Right lobe of liver (tissue), 4 donors: ENCODE measurements around the gene UBE2S.

Experiments
- POLR2A ChIP-seq: fragments of 450-650 bp; IDR thresholded peaks from one replicate; pipeline ENCODE4 v1.6.1; 2017; ENCODE audit warnings: antibody characterized with exemption, mild to moderate bottlenecking
- TF ChIP-seq, protein P1 (sequence below), 4 donors: fragments of 200-600 bp in 3 of 4; fragments of 450-650 bp in 1 of 4; IDR thresholded peaks; one replicate each; pipeline versions ENCODE4 v1.5.1 to v1.8.0; 2016 to 2022; ENCODE audit warnings: antibody characterized with exemption in 4 of 4, mild to moderate bottlenecking in 2 of 4
- donor health status: DM: no; HTN: no; CAD: no.
- donor health status: DM: no; HTN: no; CAD: no.
- donor health status: DM: no; HTN: yes; CAD: no.

DNA sequence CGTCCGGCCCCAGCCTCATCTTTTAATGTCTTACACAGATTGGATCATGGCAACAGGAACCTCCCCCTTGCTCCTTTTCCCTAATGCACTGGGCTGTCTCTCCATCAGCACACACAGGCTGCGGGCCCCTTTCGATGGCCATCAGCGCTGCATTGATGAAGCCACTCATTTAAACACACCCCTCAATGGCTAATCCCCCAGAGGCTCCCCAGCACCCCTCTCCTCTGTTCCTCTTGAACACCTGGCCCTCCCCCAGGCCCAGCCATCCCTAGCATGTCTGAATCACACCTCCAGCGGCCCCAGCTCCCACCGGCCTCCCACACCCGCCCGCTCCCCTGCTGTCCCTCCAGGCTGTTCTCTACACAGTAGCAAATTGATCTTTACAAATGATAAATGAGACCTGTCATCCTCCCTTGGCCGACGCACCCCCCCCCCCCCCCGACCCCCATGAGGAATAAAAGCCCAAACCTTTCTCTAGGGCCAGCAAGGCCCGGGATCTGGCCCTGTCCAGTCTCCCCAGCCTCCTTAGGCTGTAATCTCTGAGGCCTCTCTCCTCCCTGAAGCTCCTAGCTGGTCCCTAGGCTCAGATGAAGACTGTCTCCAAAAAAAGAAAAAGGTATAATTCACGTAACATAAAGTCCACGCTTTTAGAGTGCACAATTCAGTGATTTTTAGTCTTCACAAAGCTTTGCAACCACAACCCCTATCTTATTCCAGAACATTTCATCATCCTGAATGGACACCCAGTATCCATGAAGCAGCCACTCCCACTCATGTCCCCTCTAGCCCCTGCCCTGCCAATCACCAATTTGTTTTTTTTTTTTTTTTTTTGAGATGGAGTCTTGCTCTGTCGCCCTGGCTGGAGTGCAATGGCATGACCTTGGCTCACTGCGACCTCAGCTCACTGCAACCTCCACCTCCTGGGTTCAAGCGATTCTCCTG lies 14.5 kb downstream of the UBE2S start:
- TF ChIP-seq, protein P1, sequence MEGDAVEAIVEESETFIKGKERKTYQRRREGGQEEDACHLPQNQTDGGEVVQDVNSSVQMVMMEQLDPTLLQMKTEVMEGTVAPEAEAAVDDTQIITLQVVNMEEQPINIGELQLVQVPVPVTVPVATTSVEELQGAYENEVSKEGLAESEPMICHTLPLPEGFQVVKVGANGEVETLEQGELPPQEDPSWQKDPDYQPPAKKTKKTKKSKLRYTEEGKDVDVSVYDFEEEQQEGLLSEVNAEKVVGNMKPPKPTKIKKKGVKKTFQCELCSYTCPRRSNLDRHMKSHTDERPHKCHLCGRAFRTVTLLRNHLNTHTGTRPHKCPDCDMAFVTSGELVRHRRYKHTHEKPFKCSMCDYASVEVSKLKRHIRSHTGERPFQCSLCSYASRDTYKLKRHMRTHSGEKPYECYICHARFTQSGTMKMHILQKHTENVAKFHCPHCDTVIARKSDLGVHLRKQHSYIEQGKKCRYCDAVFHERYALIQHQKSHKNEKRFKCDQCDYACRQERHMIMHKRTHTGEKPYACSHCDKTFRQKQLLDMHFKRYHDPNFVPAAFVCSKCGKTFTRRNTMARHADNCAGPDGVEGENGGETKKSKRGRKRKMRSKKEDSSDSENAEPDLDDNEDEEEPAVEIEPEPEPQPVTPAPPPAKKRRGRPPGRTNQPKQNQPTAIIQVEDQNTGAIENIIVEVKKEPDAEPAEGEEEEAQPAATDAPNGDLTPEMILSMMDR (IDR thresholded peaks at IDR 0.05): no peak
- TF ChIP-seq POLR2A: no peak
